ENCODE results near the gene WFS1.

Gene WFS1

GRCh38 chr4:6322067-6322760, 52.6 kb downstream of the WFS1 start:
- no peak for DNase-seq (ENCODE audit: low read depth in 1 of 2, low spot score in 1 of 2)

GRCh38 chr4:6322761-6323566, 53.3 kb downstream of the WFS1 start:
- DNase-seq (ENCODE audit: low read depth in 1 of 2, low spot score in 1 of 2): no peak

GRCh38 chr4:6324461-6324998, 54.9 kb downstream of the WFS1 start:
- no peak for DNase-seq (ENCODE audit: low read depth in 1 of 2, low spot score in 1 of 2)

GRCh38 chr4:6324999-6325787, 55.5 kb downstream of the WFS1 start:
- DNase-seq (ENCODE audit: low read depth in 1 of 2, low spot score in 1 of 2): no peak

GRCh38 chr4:6325788-6326290, 56.2 kb downstream of the WFS1 start:
- no peak for DNase-seq (ENCODE audit: low read depth in 1 of 2, low spot score in 1 of 2)

GRCh38 chr4:6326312-6327060, 56.8 kb downstream of the WFS1 start:
- DNase-seq (ENCODE audit: low read depth in 1 of 2, low spot score in 1 of 2): no peak

GRCh38 chr4:6327220-6327917, 57.7 kb downstream of the WFS1 start:
- DNase-seq (ENCODE audit: low read depth in 1 of 2, low spot score in 1 of 2): peak; percentile 60 to 69

GRCh38 chr4:6328526-6328925, 58.9 kb downstream of the WFS1 start:
- DNase-seq (ENCODE audit: low read depth in 1 of 2, low spot score in 1 of 2): no peak

GRCh38 chr4:6329478-6330383, 60.1 kb downstream of the WFS1 start:
- DNase-seq (ENCODE audit: low read depth in 1 of 2, low spot score in 1 of 2): no peak

GRCh38 chr4:6330384-6330767, 60.7 kb downstream of the WFS1 start:
- DNase-seq (ENCODE audit: low read depth in 1 of 2, low spot score in 1 of 2): no peak

- DNase-seq (ENCODE audit: low read depth in 1 of 2, low spot score in 1 of 2): no peak
Observed at GRCh38 chr4:6331018-6331417, 61.4 kb downstream of the WFS1 start.

GRCh38 chr4:6331468-6331867, 61.8 kb downstream of the WFS1 start:
- DNase-seq (ENCODE audit: low read depth in 1 of 2, low spot score in 1 of 2): no peak

- no peak for DNase-seq (ENCODE audit: low read depth in 1 of 2, low spot score in 1 of 2)
Observed at GRCh38 chr4:6332042-6332668, 62.5 kb downstream of the WFS1 start.

- no peak for DNase-seq (ENCODE audit: low read depth in 1 of 2, low spot score in 1 of 2)
Observed at GRCh38 chr4:6332669-6333050, 63.0 kb downstream of the WFS1 start.

- no peak for DNase-seq (ENCODE audit: low read depth in 1 of 2, low spot score in 1 of 2)
Observed at GRCh38 chr4:6333301-6334202, 63.9 kb downstream of the WFS1 start.

GRCh38 chr4:6334203-6334887, 64.7 kb downstream of the WFS1 start:
- DNase-seq (ENCODE audit: low read depth in 1 of 2, low spot score in 1 of 2): no peak

GRCh38 chr4:6335040-6335590, 65.5 kb downstream of the WFS1 start:
- no peak for DNase-seq (ENCODE audit: low read depth in 1 of 2, low spot score in 1 of 2)
